Activated CD8-positive, alpha-beta memory T cell treated with anti-CD3 and anti-CD28 coated beads for 4 hours (primary cell): Measurements from ENCODE around the gene PDX1.

Experiments
- DNase-seq, 2 donors: peaks; one replicate each; pipeline ENCODE4 v3.0.0-alpha.2; 2020; ENCODE audit warnings: low read depth in 2 of 2

Gene PDX1

DNA sequence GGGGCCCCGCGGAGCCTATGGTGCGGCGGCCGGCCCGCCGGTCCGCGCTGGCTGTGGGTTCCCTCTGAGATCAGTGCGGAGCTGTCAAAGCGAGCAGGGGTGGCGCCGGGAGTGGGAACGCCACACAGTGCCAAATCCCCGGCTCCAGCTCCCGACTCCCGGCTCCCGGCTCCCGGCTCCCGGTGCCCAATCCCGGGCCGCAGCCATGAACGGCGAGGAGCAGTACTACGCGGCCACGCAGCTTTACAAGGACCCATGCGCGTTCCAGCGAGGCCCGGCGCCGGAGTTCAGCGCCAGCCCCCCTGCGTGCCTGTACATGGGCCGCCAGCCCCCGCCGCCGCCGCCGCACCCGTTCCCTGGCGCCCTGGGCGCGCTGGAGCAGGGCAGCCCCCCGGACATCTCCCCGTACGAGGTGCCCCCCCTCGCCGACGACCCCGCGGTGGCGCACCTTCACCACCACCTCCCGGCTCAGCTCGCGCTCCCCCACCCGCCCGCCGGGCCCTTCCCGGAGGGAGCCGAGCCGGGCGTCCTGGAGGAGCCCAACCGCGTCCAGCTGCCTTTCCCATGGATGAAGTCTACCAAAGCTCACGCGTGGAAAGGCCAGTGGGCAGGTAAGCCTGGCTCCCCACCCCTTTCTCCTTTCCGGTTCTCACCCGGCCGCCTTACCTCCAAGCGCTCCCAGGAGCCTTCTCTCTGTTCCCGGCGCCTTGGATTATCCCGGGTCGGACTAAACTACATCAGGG lies at the start of gene PDX1:
TSS of gene PDX1 (plus strand) at position 67 of the 743 bp plus-strand sequence. CDS start at position 206, 139 bp downstream.
- no peak for DNase-seq

DNA sequence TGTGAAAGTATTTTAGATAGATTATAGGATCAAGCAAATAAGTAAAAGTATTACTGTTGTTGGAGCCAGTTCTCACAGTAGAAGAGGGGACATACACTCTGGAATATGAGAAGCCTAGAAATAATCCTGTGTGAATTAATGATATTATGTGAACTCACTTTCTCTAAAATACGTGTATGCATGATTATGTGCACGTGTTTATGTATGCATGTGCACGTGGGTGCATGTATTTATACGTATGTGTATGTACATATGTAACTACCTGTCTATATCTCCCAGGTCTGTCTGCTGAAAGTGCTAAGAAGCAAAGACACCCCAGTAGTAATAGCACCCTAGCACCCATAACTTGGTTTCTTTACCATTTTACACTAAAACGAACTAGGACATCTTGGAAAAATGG lies 41.5 kb upstream of the PDX1 start:
- DNase-seq, result no peak

DNA sequence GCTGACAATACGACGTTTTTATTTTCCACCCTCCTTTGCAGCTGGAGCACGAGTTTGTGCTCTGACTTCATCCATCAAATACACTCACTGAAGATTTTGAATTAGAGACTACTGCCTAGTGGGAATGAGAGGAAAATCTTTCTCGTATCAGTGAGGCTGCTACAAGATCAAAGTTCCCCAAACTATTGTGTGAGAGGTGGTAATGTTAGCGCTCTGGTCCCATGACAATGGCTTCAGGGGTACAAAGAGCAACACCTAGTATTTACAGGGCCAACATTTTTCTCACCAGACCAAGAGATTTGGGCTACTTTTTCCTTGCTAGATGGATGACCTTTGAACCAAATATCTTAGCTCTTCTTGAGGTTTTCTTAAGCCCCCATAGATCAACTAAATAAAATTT lies 30.3 kb upstream of the PDX1 start:
- no peak for DNase-seq

GRCh38 chr13:27896726-27897125 lies 23.1 kb upstream of the PDX1 start:
- DNase-seq, result no peak

GRCh38 chr13:27904719-27905118 lies 15.1 kb upstream of the PDX1 start:
- no peak for DNase-seq

GRCh38 chr13:27905650-27906049 lies 14.2 kb upstream of the PDX1 start:
- DNase-seq, result no peak

DNA sequence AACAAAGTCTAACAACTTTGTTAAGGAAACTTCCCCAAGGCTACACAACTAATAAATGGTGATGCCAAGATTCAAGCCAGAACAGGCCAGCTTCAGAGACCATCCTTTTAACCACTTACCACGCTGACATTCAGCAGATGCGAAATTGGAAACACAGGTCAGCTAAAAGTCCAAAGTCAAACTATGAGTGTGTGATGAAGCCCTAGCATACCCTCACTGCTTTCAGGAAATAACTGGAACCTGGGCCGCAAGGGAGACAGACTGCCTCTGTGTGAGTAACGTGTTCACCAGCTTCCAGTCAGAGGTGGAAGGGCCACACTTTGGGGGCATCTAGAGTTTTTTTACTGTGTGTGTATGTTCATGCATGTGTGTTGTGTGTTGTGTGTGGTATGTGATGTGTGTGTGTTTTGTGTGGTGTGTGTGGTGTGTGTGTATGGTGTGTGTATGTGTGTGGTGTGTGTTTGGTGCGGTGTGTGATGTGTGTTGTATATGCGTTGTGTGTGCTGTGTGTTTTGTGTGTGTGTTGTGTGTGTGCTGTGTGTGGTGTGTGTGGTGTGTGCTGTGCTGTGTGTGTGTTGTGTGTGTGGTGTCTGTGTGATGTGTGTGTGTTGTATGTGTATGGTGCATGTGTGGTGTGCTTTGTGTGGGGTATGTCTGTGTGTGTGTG lies 12.5 kb upstream of the PDX1 start:
- DNase-seq, result no peak

- DNase-seq, result no peak
These were observed 10.4 kb upstream of the PDX1 start for GRCh38 chr13:27909378-27909777.

- DNase-seq, result no peak
These were observed 8.3 kb upstream of the PDX1 start for GRCh38 chr13:27911521-27911920.

DNA sequence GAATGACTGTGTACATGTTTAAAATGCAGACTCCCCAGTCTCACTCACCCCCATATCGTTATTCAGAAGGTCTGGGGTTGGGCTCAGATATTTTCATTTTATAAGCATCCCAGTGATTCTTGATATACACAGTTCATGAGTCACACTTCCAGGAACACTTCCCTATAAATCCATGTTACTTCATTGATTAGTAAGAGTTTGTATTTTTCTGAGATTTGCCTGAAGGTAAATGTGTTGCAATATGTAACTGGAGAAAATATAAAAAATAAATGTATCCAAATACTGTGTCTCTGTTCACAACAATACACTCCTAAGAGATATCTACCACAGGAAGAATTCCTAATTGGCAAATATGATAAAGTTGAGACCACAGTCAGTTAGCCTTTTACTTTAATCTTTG lies 6.6 kb upstream of the PDX1 start:
- no peak for DNase-seq

DNA sequence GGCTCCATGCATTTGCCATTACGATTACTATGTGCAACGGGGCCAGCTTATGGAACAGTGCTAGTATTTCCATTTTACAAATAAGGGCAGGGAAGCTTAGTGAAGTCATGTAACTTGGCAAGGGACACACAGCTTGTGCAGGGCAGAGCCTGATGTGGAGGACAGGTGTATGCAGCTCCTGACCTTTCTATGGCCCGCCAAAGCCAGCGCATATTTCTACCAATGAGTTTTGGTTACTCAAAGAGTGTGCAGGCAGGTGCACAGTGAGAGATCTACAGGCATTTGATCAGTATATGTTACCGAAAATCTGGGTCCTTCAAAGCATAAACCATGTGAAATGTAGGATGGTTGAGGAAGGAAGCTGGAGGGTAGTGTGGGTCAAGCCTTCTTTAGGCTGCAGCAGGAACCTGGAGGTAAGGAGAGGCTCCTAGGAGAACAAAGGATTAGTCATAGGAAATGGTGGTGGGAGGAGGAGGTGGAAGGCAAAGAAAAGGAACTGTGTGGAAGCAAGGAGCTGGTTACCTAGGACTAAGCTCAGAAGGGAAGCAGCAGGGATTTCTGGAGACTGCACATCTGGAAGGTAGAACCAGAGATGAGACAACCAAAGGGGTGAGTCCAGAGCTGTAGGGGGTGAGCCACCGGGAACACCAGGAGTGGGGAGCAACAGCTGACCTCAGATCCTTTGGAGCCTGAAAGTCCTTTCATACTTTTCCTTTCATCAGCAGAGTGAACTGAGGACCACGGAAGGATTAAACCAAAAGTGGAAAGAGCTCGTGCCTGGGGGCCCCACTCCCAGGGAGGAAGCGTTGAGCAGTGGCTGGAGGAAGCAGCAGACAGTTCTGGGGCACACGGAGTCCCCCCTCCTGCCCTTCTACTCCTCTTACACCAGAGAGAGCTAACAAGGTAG lies 4.2 kb upstream of the PDX1 start:
- no peak for DNase-seq

GRCh38 chr13:27917121-27917947 lies 2.5 kb upstream of the PDX1 start:
- DNase-seq, result no peak

- no peak for DNase-seq
These were observed 1.5 kb upstream of the PDX1 start for GRCh38 chr13:27918041-27918917.

DNA sequence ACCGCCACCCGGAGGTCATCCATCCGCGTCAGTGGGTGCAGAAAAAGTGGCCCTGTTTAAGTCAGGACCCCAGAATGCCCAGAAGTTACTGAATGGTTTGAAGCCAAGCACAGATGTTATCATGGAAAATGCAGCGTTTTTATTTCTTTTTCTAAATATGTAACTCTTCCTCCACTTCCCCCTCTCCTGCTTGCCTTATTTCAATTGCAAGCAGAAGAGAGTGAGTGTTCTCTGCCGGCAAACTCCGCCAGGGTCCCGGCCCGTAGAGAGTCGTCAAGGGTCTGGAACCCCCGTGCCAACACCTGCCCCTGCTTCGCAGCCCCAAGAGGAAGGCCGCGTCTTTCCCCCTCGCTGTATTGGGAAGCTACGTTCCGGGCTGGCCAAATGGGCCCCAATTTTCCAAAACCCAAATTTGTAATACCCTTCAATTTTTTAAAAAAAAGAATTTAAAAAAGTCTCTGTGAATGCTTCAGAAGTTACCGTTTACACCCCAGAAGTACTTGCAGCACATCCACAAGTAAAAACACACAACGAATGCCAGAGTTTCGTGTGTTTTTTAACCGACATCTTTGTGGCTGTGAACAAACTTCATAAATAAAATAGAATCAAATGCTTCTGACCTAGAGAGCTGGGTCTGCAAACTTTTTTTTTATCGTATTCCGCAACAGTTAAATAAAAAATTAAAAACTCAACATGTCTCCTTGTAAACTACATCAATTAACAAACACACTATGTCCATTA lies 712 bp upstream of the PDX1 start:
- no peak for DNase-seq

DNA sequence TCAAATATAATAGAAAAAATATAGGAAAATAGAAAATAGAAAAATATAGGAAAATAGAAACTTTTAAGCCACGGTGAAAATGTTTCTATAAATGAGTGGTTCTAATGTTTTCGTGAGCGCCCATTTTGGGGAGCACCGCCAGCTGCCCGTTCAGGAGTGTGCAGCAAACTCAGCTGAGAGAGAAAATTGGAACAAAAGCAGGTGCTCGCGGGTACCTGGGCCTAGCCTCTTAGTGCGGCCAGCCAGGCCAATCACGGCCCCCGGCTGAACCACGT lies 204 bp upstream of the PDX1 start:
- no peak for DNase-seq

DNA sequence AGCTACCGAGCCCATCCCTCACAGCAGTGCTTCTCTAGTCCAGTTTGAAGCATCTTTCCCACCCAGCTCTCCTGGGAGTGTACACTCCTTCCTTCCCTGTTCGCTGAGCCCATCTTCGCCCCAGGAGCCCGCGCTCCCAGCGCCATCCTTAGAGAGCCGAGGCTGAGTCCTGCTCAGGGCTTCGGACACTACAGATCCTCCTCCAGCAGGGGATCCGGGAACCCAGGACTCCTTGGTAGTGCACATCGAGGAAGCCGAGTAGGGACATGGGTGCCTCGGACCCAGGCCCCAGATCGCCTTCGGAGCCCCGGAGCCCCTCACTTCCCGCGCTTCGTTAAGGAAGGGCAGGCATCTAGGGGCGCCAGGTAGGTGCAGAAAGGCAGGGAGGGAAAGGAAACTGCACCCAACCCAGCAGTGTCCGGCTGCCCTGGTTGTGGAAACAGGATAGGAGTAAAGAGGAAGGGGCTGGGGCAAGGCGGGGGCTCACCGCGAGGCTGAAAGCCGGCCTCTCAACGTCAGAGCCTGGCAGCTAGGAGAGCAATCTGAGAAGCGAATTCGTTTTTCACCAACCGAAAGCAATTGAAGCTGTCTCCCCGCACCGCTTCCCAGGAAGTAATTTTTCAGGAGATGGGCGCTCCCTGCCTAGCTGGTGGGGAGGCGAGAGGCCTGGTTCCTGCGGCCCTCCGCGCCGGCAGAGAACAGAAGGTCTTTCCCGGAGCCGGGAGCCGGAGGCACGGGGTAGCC lies 1.0 kb downstream of the PDX1 start:
- DNase-seq, result no peak

GRCh38 chr13:27921421-27921960 lies 1.7 kb downstream of the PDX1 start:
- DNase-seq, result no peak

DNA sequence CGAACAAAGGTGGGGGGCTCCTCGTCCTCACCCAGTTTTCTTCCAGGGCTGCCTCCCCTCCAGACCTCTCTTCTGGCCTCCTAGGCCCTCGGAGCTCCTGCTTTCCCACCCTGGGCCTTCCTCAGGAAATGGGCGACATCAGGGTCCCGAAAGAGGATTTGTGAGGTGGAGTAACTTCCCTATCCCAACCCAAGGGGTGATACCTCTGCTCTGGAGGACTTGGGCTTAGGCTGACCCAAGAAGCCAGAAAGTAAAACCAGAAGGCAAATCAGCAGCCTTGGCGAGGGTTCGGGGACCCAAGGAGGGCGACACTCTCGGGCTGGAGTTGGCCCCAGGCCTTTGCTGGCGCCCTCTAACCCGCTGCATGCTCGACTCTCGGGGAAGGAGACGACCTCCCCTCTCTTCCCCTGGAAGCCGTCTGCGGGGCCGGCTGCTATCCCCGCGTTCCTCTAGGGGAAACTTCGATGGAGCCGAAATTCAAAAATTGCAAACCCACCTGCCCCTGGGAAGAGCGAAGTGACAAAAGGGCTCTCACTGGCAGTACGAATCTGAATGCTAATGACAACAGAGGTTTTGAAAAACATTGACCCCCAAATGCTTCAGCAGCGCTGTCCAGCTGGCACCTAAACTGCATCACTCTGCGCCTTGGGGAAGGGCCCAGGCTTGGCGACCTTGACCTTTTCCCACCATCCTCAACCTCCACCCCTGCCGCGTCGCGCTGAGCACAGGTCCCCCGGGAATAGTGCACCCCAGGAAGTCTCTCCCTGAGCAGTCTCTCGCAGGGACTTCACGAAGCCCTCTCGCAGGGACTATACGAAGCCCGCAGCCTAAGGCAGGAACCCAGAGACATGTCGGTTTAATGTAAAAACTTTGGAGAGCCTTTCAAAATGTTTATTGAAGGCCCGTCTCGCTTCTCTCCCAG lies 2.4 kb downstream of the PDX1 start:
- no peak for DNase-seq
